ENCODE measurements around the gene CCL7.

DNA sequence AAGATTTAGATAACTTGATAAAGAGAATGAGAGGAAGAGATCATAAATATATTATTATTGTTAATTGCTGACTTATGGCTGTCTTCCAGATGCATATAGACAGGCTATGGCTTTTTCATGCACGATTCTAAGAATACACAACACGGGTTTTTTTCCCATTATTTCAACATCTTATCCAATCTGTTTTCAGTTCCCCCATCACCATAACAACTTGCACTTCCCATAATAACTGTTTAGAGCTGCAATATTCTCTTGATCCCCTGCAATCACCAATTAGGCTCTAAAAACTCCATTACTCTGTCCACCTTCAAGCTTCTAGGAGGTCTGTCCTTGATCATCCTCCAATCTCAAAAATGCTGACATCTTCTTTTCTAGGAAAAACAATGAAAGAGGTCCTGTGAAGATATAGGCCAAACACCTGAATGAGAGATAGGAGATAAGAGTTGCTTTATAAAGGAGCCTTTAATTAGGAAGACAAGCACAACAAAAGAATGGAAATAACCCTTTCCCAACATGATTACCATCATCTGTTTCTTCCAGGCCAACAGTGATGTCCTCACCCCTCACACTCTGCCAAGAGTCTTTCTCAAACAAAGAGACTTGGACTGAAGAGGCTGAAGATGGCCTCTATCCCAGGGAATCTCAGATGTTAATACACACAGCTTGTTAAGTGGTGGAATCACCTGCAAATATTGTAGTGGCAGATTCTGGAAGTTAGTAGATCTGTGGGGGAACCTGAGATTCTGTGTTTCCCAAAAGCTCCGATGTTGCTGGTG is 47.1 kb upstream of the CCL7 start:
- TF ChIP-seq EP300 (IDR thresholded peaks at IDR 0.05; ENCODE audit: low read depth) = no peak
- no peak for TF ChIP-seq POLR2A (IDR thresholded peaks at IDR 0.05)

Data from transverse colon (tissue), 1 donor.